Hepatocyte (in vitro differentiated cells): Measurements from ENCODE around the gene GLA. TPM values are rescaled to one million over a fixed set of nuclear protein-coding genes. Genes with fewer than 3 reads are reported as not detected.

Source experiments
- DNase-seq: peaks from one replicate; pipeline ENCODE4 v3.0.0-alpha.2; 2016; ENCODE audit warnings: low spot score
- H2AFZ ChIP-seq: fragments of 200-600 bp; sonication (generic); 2 replicates; pipeline ENCODE4 v1.6.0; 2016; ENCODE audit warnings: antibody characterized with exemption, mild to moderate bottlenecking
- H3K27ac ChIP-seq: fragments of 200-600 bp; sonication (generic); 2 replicates; pipeline ENCODE4 v1.5.1; 2016; ENCODE audit warnings: mild to moderate bottlenecking
- H3K27me3 ChIP-seq: fragments of 200-600 bp; sonication (generic); 2 replicates; pipeline ENCODE4 v1.6.1; 2016
- H3K36me3 ChIP-seq: fragments of 200-600 bp; sonication (generic); replicated peaks from 2 replicates; pipeline ENCODE4 v1.5.1; 2016; ENCODE audit warnings: low read depth; ENCODE audit not compliant: insufficient read depth
- H3K4me1 ChIP-seq: fragments of 200-600 bp; sonication (generic); 2 replicates; pipeline ENCODE4 v1.5.1; 2016; ENCODE audit warnings: mild to moderate bottlenecking, moderate library complexity; ENCODE audit not compliant: insufficient read depth
- H3K4me2 ChIP-seq: fragments of 200-600 bp; sonication (generic); 2 replicates; pipeline ENCODE4 v1.6.0; 2016
- H3K4me3 ChIP-seq: fragments of 200-600 bp; sonication (generic); 2 replicates; pipeline ENCODE4 v1.5.1; 2016; ENCODE audit warnings: mild to moderate bottlenecking
- H3K79me2 ChIP-seq: fragments of 200-600 bp; sonication (generic); 2 replicates; pipeline ENCODE4 v1.6.0; 2017; ENCODE audit warnings: mild to moderate bottlenecking
- H3K9me2 ChIP-seq: fragments of 200-600 bp; sonication (generic); replicated peaks from 2 replicates; pipeline ENCODE4 v1.6.0; 2017; ENCODE audit warnings: mild to moderate bottlenecking; ENCODE audit not compliant: insufficient read depth
- H3K9me3 ChIP-seq: fragments of 200-600 bp; sonication (generic); 2 replicates; pipeline ENCODE4 v1.5.1; 2016; ENCODE audit warnings: low read depth, mild to moderate bottlenecking
- H4K20me1 ChIP-seq: fragments of 200-600 bp; sonication (generic); 2 replicates; pipeline ENCODE4 v1.6.0; 2016; ENCODE audit warnings: mild to moderate bottlenecking; ENCODE audit not compliant: insufficient read depth, poor library complexity, severe bottlenecking
- CTCF ChIP-seq: fragments of 200-600 bp; sonication (generic); IDR thresholded peaks from 2 replicates; pipeline ENCODE4 v1.5.1; 2016; ENCODE audit warnings: antibody characterized with exemption, mild to moderate bottlenecking; ENCODE audit not compliant: poor library complexity
- EZH2 ChIP-seq: fragments of 200-600 bp; sonication (generic); IDR thresholded peaks from 2 replicates; pipeline ENCODE4 v1.6.1; 2016; ENCODE audit warnings: antibody characterized with exemption, mild to moderate bottlenecking, borderline replicate concordance
- EZH2phosphoT487 ChIP-seq: fragments of 200-600 bp; sonication (generic); IDR thresholded peaks from one replicate; pipeline ENCODE4 v1.6.1; 2018; ENCODE audit warnings: antibody characterized with exemption, mild to moderate bottlenecking, low read depth, moderate library complexity; ENCODE audit not compliant: unreplicated experiment, severe bottlenecking
- WGBS: methylation state at CpG from one replicate; pipeline ENCODE4 v1.1.6; 2016; ENCODE audit warnings: low lambda C conversion rate; ENCODE audit errors: missing lambda C conversion rate; 5-methylcytosine and 5-hydroxymethylcytosine counted together
- polyA plus RNA-seq: library from polyadenylated mRNA; unstranded; fragments of >200 nt; fragmentation: Nextera tagmentation; extraction: Ambion mirVana; gene quantifications from 2 replicates; pipeline ENCODE4 v1.2.1, GENCODE V29; 2016
- total RNA-seq: library from RNA; depleted of rRNA; stranded (reverse); fragments of >200 nt; gene quantifications from 2 replicates; pipeline ENCODE4 v1.2.3, GENCODE V29; 2014

GLA gene
- total and polyA plus RNA-seq, 2 experiments from 2014 or later = 86.4 to 134 TPM

- H3K79me2 ChIP-seq = no peaks in the 10 kb centered on the region
- H3K4me3 ChIP-seq = no peak overlapping the region
- H2AFZ ChIP-seq = no peak overlapping the region
- H3K9me2 ChIP-seq = no peaks in the 10 kb centered on the region
- no peak for DNase-seq
- H3K36me3 ChIP-seq = no peaks in the 10 kb centered on the region
- no peak overlapping the region for H3K27ac ChIP-seq
- no peaks in the 10 kb centered on the region for H3K9me3 ChIP-seq
- no peaks in the 10 kb centered on the region for H4K20me1 ChIP-seq
- WGBS = 73% methylated on average over 3 of the region's 3 CpGs
- no peak for TF ChIP-seq CTCF
- TF ChIP-seq EZH2phosphoT487 = no peak
- TF ChIP-seq EZH2 = no peak
- no peaks in the 10 kb centered on the region for H3K27me3 ChIP-seq
- no peak overlapping the region for H3K4me2 ChIP-seq
- no peaks in the 10 kb centered on the region for H3K4me1 ChIP-seq
These were observed 45.6 kb downstream of the GLA start for GRCh38 chrX:101362116-101362515.

- H3K36me3 ChIP-seq = no peaks in the 10 kb centered on the region
- no peaks in the 10 kb centered on the region for H3K9me2 ChIP-seq
- WGBS = 70% methylated on average over 7 of the region's 7 CpGs
- H3K4me1 ChIP-seq = no peaks in the 10 kb centered on the region
- no peak overlapping the region for H3K27ac ChIP-seq
- H4K20me1 ChIP-seq = no peaks in the 10 kb centered on the region
- no peak for DNase-seq
- TF ChIP-seq EZH2phosphoT487 = no peak
- no peak for TF ChIP-seq EZH2
- TF ChIP-seq CTCF = no peak
- H3K4me2 ChIP-seq = no peak overlapping the region
- H2AFZ ChIP-seq = no peak overlapping the region
- H3K9me3 ChIP-seq = no peaks in the 10 kb centered on the region
- H3K79me2 ChIP-seq = no peaks in the 10 kb centered on the region
- H3K27me3 ChIP-seq = no peaks in the 10 kb centered on the region
- H3K4me3 ChIP-seq = no peak overlapping the region
These were observed 47.3 kb downstream of the GLA start for GRCh38 chrX:101360390-101360789.

GRCh38 chrX:101359966-101360365 lies 47.8 kb downstream of the GLA start:
- WGBS = 59% methylated on average over 1 of the region's 1 CpG

More at GRCh38 chrX:101359966-101360365, 47.8 kb downstream of the GLA start:
- Histone ChIP-seq H3K4me2 (no peak overlapping the region), H3K79me2 (no peaks in the 10 kb centered on the region), H4K20me1 (no peaks in the 10 kb centered on the region), H2AFZ (no peak overlapping the region), H3K36me3 (no peaks in the 10 kb centered on the region), H3K4me1 (no peaks in the 10 kb centered on the region), H3K27me3 (no peaks in the 10 kb centered on the region), H3K4me3 (no peak overlapping the region), H3K27ac (no peak overlapping the region), H3K9me3 (no peaks in the 10 kb centered on the region), H3K9me2 (no peaks in the 10 kb centered on the region)
- TF ChIP-seq CTCF = no peak
- TF ChIP-seq EZH2phosphoT487 = no peak
- TF ChIP-seq EZH2 = no peak
- no peak for DNase-seq
